OCI-LY7 (cell line): ENCODE measurements around the gene ZFAND2A. TPM values are rescaled to one million over a fixed set of nuclear protein-coding genes. Genes with fewer than 3 reads are reported as not detected.

Experiments
- BruUV-seq: library from RNA; stranded (reverse); fragments of 400-500 nt; replicated peaks from 2 replicates; lab custom pipeline; 2021; lab: Mats Ljungman, UMichigan
- CTCF ChIA-PET: fragments of 300-600 bp; sonication (Branson Sonifier 250); formaldehyde crosslinking; loops from one replicate; lab custom pipeline; 2022; ENCODE audit warnings: antibody characterized with exemption; ENCODE audit not compliant: unreplicated experiment; lab: Charles Lee
- POLR2A ChIA-PET: fragments of 300-600 bp; sonication (Branson Sonifier 250); formaldehyde crosslinking; loops from one replicate; lab custom pipeline; 2022; ENCODE audit warnings: antibody characterized with exemption; lab: Charles Lee
- DNase-seq: peaks from one replicate; pipeline ENCODE4 v3.0.0-alpha.2; 2015; ENCODE audit warnings: low spot score
- H2AFZ ChIP-seq: fragments of 200-600 bp; sonication (generic), shearing (Covaris generic); 2 replicates; pipeline ENCODE4 v1.6.1; 2014; ENCODE audit warnings: mild to moderate bottlenecking, antibody characterized with exemption, low read length, moderate library complexity
- H3K27ac ChIP-seq: fragments of 200-600 bp; sonication (generic); 2 replicates; pipeline ENCODE4 v1.5.1; 2014; ENCODE audit warnings: mixed run types, low read depth, mild to moderate bottlenecking, moderate library complexity, low read length, inconsistent platforms; ENCODE audit not compliant: poor library complexity, severe bottlenecking
- H3K36me3 ChIP-seq: fragments of 200-600 bp; sonication (generic); 2 replicates; pipeline ENCODE4 v1.6.1; 2014; ENCODE audit warnings: mild to moderate bottlenecking, antibody characterized with exemption, low read length, moderate library complexity, mixed read lengths; ENCODE audit not compliant: insufficient read depth
- H3K4me1 ChIP-seq: fragments of 200-600 bp; sonication (generic); 2 replicates; pipeline ENCODE4 v1.5.1; 2014; ENCODE audit warnings: mild to moderate bottlenecking, low read length; ENCODE audit not compliant: insufficient read depth, poor library complexity, severe bottlenecking
- H3K4me2 ChIP-seq: fragments of 200-600 bp; sonication (generic); 2 replicates; pipeline ENCODE4 v1.6.1; 2014; ENCODE audit warnings: mild to moderate bottlenecking, low read length
- H3K4me3 ChIP-seq: fragments of 200-600 bp; sonication (generic); 2 replicates; pipeline ENCODE4 v1.5.1; 2014; ENCODE audit warnings: mild to moderate bottlenecking, low read depth, low read length; ENCODE audit not compliant: poor library complexity, severe bottlenecking
- H3K79me2 ChIP-seq: fragments of 200-600 bp; sonication (generic); 2 replicates; pipeline ENCODE4 v1.6.1; 2016; ENCODE audit warnings: low read depth, mild to moderate bottlenecking, low read length, moderate library complexity, mixed read lengths; ENCODE audit not compliant: insufficient read depth
- H3K9me2 ChIP-seq: fragments of 200-600 bp; sonication (generic); 2 replicates; pipeline ENCODE4 v1.6.1; 2016; ENCODE audit warnings: mild to moderate bottlenecking, low read length, mixed read lengths; ENCODE audit not compliant: insufficient read depth
- H3K9me3 ChIP-seq: fragments of 200-600 bp; sonication (generic); 2 replicates; pipeline ENCODE4 v1.6.1; 2014; ENCODE audit warnings: mild to moderate bottlenecking, mixed run types, low read length, mixed read lengths
- H4K20me1 ChIP-seq: fragments of 200-600 bp; sonication (generic); 2 replicates; pipeline ENCODE4 v1.6.1; 2014; ENCODE audit warnings: mild to moderate bottlenecking, antibody characterized with exemption, low read length, moderate library complexity, mixed read lengths; ENCODE audit not compliant: insufficient read depth
- EZH2phosphoT487 ChIP-seq: fragments of 200-600 bp; sonication (generic); IDR thresholded peaks from 2 replicates; pipeline ENCODE4 v1.6.1; 2018; ENCODE audit warnings: low read depth, borderline replicate concordance, mild to moderate bottlenecking, mixed run types, antibody characterized with exemption, low read length, moderate library complexity, mixed read lengths
- intact Hi-C: fragments of 100-400 bp; cut with micrococcal nuclease; formaldehyde crosslinking; loops from one replicate; pipeline ENCODE4 v1.10.0; 2022; ENCODE audit not compliant: unreplicated experiment
- total RNA-seq, 2 experiments: library from RNA; depleted of rRNA in 1 of 2; stranded (reverse); fragments of >200 nt in 1 of 2; shearing (Covaris generic) in 1 of 2; gene quantifications; 2 replicates each; pipeline ENCODE4 v1.2.3, GENCODE V29; 2014 to 2022
- TF ChIP-seq, protein P1 (sequence below): fragments of 200-600 bp; sonication (generic); conservative IDR thresholded peaks from 2 replicates; pipeline ENCODE4 v1.5.1; 2014; ENCODE audit warnings: mild to moderate bottlenecking, antibody characterized with exemption, low read length, moderate library complexity, mixed read lengths

ZFAND2A gene
- total RNA-seq, 2 experiments from 2014 or later, result 20.4 to 22.9 TPM

DNA sequence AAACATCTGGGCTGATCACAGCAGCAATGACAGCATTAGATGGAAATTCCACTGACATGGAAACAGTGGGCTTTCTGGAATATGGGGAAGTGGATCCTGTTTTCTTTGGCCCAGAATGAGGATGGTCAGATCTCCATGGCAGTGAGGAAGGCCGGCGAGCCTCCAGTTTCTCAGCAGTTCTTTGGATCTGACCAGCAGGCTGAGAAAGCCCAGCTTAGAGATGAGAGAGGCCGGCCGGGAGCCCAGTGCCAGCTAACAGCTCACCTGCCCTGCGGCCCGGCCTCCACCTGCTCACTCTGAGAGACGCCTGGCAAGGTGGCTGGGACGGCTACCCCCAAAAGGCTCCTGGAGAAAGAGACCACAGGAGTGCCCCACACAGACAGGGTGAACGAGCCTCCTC is 47.9 kb downstream of the ZFAND2A start:
- no TSS peak for BruUV-seq
- DNase-seq, result no peak
- POLR2A ChIA-PET, result interaction anchor here (0.6 kb wide), 1 partner anchor 33 kb away, joined by 3 read pairs; no protein-coding TSS in a partner anchor
- Histone ChIP-seq H3K79me2 (no peaks in the 10 kb centered on the region), H2AFZ (no peak overlapping the region), H3K9me3 (no peaks in the 10 kb centered on the region), H3K36me3 (peaks cover 11% of the 10 kb centered on the region), H3K27ac (no peak overlapping the region), H3K4me1 (peaks cover 4% of the 10 kb centered on the region), H3K9me2 (no peaks in the 10 kb centered on the region), H3K4me3 (no peak overlapping the region), H3K4me2 (no peak overlapping the region), H4K20me1 (no peaks in the 10 kb centered on the region)
- TF ChIP-seq, protein P1, sequence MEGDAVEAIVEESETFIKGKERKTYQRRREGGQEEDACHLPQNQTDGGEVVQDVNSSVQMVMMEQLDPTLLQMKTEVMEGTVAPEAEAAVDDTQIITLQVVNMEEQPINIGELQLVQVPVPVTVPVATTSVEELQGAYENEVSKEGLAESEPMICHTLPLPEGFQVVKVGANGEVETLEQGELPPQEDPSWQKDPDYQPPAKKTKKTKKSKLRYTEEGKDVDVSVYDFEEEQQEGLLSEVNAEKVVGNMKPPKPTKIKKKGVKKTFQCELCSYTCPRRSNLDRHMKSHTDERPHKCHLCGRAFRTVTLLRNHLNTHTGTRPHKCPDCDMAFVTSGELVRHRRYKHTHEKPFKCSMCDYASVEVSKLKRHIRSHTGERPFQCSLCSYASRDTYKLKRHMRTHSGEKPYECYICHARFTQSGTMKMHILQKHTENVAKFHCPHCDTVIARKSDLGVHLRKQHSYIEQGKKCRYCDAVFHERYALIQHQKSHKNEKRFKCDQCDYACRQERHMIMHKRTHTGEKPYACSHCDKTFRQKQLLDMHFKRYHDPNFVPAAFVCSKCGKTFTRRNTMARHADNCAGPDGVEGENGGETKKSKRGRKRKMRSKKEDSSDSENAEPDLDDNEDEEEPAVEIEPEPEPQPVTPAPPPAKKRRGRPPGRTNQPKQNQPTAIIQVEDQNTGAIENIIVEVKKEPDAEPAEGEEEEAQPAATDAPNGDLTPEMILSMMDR, result no peak
- TF ChIP-seq EZH2phosphoT487, result no peak
- intact Hi-C loops, result no loop called here
- CTCF ChIA-PET, result interaction anchor here (0.7 kb wide), 1 partner anchor 1126 kb away, joined by 3 read pairs; no protein-coding TSS in a partner anchor

DNA sequence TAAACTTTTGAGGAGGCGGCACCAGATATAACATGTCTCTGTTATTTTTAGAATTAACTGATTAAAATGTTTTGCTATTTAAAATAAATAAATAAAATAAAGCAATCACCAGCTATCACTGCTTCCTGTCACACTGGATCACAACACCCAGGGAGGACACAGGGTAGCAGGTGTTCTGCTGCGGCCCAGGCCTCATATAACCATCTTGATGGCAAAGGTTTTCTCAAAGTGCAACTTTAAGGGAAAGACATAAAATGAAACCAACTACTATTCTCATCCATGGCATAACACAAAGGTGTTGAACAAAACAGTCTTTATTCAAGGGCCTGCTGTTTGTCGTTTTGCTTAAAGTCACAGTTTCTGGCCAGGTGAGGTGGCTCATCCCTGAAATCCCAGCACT is 48.8 kb downstream of the ZFAND2A start:
- H4K20me1 ChIP-seq, result no peaks in the 10 kb centered on the region
- no peaks in the 10 kb centered on the region for H3K9me2 ChIP-seq
- intact Hi-C loops, result no loop called here
- POLR2A ChIA-PET, result no interaction called here
- TF ChIP-seq, protein P1, result no peak
- TF ChIP-seq EZH2phosphoT487, result no peak
- no peak overlapping the region for H2AFZ ChIP-seq
- H3K4me3 ChIP-seq, result no peak overlapping the region
- no peak overlapping the region for H3K27ac ChIP-seq
- H3K36me3 ChIP-seq, result peaks cover 10% of the 10 kb centered on the region
- no peaks in the 10 kb centered on the region for H3K9me3 ChIP-seq
- CTCF ChIA-PET, result no interaction called here
- DNase-seq, result no peak
- BruUV-seq, result no TSS peak
- peaks cover 4% of the 10 kb centered on the region for H3K4me1 ChIP-seq
- no peak overlapping the region for H3K4me2 ChIP-seq
- no peaks in the 10 kb centered on the region for H3K79me2 ChIP-seq

DNA sequence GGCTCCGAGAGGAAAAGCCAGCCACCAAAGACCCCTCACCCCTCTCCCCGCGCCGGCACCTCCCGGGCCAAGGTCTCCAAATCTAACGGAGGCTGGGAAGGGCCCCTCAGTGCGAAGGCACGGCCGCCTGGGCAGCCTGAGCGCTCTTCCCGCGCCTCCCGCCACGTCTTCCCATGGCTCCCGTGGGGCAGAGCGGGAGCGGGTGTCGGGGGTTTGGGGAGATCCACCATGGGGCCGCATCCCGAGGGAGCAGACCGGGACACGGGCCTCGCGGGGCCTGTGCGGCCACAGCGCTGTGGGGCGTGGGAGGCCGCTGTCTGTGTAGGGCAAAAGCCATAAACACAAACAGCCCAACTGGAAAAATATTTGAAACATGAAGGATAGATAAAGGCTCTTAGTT is 49.6 kb downstream of the ZFAND2A start:
- no TSS peak for BruUV-seq
- Histone ChIP-seq H3K4me3 (no peak overlapping the region), H3K9me2 (no peaks in the 10 kb centered on the region), H3K79me2 (no peaks in the 10 kb centered on the region), H3K27ac (no peak overlapping the region), H3K4me1 (peaks cover 6% of the 10 kb centered on the region), H2AFZ (no peak overlapping the region), H3K36me3 (peaks cover 6% of the 10 kb centered on the region; the same call in 1 of the 2 replicates), H3K9me3 (no peaks in the 10 kb centered on the region), H3K4me2 (no peak overlapping the region), H4K20me1 (no peaks in the 10 kb centered on the region)
- POLR2A ChIA-PET, result no interaction called here
- TF ChIP-seq EZH2phosphoT487, result no peak
- TF ChIP-seq, protein P1, result no peak
- DNase-seq, result no peak
- CTCF ChIA-PET, result no interaction called here
- intact Hi-C loops, result no loop called here
